KOPT-K1 (cell line): Measurements from ENCODE around the gene UNKL.
"Not testable (repeated sequence)": the region's sequence is repeated elsewhere in the genome, so short reads cannot be mapped to it uniquely, and the experiment has no call there.

ENCODE experiments used
- H3K27ac ChIP-seq: fragments of 200-600 bp; sonication (generic); 2 replicates; pipeline ENCODE4 v1.5.1; 2016; ENCODE audit warnings: antibody characterized with exemption, mild to moderate bottlenecking, low read depth, low read length; ENCODE audit not compliant: poor library complexity, severe bottlenecking
- H3K36me3 ChIP-seq: fragments of 200-600 bp; sonication (generic); 2 replicates; pipeline ENCODE4 v1.5.1; 2017; ENCODE audit warnings: antibody characterized with exemption, mild to moderate bottlenecking, low read length, moderate library complexity; ENCODE audit not compliant: insufficient read depth
- H3K9me3 ChIP-seq: fragments of 200-600 bp; sonication (generic); 2 replicates; pipeline ENCODE4 v1.5.1; 2017; ENCODE audit warnings: antibody characterized with exemption, low read length, mild to moderate bottlenecking; ENCODE audit not compliant: insufficient read depth, poor library complexity, severe bottlenecking

Gene UNKL

DNA sequence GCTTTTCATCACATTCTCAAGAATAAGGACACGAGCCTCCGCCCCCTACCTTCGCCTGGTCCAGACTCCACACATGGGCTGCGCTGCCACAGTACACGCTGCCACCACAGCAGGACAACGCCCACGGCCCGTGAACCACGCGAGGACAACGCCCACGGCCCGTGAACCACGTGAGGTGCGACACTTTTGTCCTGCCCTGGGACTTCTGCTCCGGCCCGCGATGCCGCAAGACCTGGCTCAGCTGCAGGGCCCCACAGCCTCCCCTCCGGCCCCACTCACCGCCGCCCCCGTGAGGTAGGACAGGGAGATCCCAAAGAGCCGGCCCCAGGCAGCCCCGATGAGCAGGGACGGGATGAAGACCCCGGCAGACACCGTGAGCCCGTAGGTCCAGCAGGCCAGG, 35.7 kb upstream of the UNKL start:
- H3K36me3 ChIP-seq: peaks cover 48% of the 10 kb centered on the region; the same call in 1 of the 2 replicates
- no peak overlapping the region for H3K27ac ChIP-seq

DNA sequence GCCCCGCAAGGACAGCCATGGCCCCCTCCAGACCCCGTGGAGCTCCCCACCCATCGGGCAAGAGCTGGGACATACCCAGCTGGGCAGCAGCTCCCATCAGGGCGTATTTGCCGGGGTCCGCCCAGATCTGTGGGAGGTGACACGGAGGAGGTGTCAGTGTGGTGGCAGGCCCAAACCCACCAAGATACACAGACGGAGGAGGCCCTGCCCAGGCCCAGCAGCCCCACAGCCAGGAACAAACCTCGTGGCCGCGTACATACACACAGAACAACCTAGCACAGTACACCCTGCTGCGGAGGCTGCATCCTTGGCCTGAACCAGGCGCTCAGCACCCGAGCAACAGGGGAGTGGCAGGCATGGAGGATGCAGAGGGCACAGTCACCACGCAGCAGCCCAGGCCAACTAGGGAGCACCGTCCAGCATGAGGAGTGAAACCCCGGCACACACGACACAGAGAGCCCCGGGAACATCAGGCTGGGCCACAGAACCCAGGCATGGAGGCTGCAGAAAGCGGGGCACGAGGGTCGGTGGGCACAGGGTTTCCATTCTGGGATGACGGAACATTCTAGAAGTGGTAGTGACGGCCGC, 34.8 kb upstream of the UNKL start:
- H3K9me3 ChIP-seq: no peaks in the 10 kb centered on the region
- H3K27ac ChIP-seq: no peak overlapping the region
- peaks cover 39% of the 10 kb centered on the region; the same call in 1 of the 2 replicates for H3K36me3 ChIP-seq

More for the DNA sequence above, 35.7 kb upstream of the UNKL start:
- no peaks in the 10 kb centered on the region for H3K9me3 ChIP-seq

- Histone ChIP-seq H3K36me3 (peaks cover 32% of the 10 kb centered on the region; the same call in 1 of the 2 replicates), H3K9me3 (no peaks in the 10 kb centered on the region), H3K27ac (no peak overlapping the region)
These were observed 34.1 kb upstream of the UNKL start for GRCh38 chr16:1448536-1449116.

- Histone ChIP-seq H3K36me3 (peaks cover 26% of the 10 kb centered on the region; the same call in 1 of the 2 replicates), H3K9me3 (no peaks in the 10 kb centered on the region), H3K27ac (no peak overlapping the region)
These were observed 33.5 kb upstream of the UNKL start for GRCh38 chr16:1447965-1448364.

- peaks cover 15% of the 10 kb centered on the region; the same call in 1 of the 2 replicates for H3K36me3 ChIP-seq
- no peaks in the 10 kb centered on the region for H3K9me3 ChIP-seq
- H3K27ac ChIP-seq: no peak overlapping the region
These were observed 32.0 kb upstream of the UNKL start for GRCh38 chr16:1446296-1447080.

DNA sequence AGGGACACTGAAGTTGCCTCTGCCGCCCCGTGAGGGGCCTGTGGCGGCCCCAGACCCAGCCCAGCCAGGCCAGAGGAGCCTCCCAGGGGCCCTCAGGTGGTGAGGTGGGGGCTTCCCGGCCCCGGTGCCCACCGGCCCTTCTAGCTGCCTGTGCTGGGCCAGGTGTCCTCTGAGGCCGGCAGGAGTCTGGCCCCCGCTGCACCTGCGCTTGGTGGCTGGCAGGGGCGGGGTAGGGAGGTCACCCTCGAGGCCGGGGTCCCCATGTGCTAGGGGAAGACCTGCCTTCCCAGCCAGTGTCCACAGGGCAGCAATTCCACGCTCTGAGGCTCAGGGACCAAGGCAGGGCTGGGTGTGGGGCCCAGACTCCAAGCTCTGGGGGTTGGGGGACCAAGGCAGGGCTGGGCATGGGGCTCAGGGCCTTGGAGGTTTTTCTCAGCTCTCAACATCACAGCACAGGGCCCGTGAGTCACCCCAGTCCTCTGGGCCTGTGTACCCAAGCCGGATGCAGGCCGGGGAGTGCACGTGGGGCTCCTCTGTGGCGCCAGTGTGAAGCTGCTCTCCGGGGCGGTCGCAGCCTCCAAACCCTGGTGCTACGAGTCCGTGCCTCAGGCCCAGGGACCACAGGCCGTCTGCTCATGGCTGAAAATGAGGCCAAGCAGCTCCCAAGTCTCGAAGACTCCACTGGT, 31.2 kb upstream of the UNKL start:
- no peak overlapping the region for H3K27ac ChIP-seq
- no peaks in the 10 kb centered on the region for H3K9me3 ChIP-seq
- peaks cover 12% of the 10 kb centered on the region; the same call in 1 of the 2 replicates for H3K36me3 ChIP-seq

DNA sequence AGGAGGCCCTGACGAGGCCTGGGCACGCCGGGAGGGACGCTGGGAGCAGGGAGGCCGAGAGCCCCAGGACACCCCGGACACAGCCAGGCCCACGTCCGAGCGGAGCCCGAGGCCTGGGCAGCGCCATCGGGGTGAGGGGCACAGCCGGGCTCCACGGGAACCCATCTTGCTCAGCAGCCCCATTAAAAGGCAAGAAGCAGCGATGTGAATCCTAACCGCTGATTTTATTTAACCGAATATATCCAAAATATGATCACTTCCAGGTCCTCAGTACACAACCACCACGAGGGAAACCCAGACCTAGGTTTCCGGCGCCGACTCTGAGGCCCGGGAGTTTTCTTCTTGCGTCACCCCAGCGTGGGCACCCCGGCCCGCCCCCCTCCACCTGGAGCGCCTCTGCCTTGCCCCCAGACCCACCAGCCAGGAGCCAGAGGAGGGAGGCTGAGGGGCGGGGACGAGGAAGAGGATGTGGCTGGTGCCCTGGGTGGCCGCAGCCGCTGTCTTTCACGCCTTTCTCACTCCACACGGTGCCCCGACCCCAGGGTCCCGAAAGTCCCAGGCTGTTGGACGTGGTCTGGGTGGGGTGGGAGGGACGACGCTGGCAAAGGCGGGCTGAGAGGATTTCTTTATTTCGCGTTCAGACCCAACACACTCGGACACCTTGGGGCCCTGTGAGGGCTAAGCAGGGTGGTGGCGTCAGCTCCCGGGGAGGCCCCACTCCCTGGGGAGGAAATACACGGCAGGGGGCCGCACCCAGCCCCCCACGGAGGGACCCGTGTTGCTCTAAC, 30.4 kb upstream of the UNKL start:
- H3K9me3 ChIP-seq: no peaks in the 10 kb centered on the region
- no peak overlapping the region for H3K27ac ChIP-seq
- H3K36me3 ChIP-seq: peaks cover 12% of the 10 kb centered on the region; the same call in 1 of the 2 replicates

GRCh38 chr16:1443980-1444729, 29.7 kb upstream of the UNKL start, which contains the start of gene CCDC154:
TSS of gene CCDC154 (minus strand) at chr16:1444556. CDS start at chr16:1444322, 234 bp downstream.
- Histone ChIP-seq H3K27ac (no peak within 1 kb of the TSS), H3K9me3 (no peaks in the 10 kb centered on the region), H3K36me3 (peaks cover 12% of the 10 kb centered on the region; the same call in 1 of the 2 replicates)

DNA sequence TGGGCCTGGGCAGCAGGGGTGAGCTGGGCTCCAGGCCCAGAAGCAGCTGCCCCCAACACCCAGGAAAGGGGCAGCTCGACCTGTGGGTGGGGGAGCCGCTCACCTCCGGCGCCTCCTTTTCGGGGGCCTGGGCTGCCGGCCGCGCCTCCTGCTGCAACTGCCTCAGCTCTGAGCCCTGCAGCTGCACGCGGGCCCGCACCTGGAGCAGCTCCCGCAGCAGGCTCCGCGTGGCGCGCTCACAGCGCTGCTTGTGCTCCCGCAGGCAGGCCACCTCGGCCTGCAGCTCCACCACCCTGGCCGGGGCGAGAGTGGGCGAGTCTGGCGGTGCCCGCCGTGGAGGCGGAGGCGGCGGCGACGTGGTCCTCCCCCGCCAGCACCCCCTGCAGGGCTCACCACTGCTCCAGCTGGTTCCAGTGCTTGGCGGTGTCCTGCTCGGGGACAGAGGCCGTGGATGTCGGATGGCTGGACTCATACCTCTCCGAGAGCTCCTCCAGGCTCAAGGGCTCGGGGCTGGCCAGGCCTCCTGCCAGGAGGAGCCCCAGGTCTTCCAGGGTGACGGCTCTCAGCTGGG, 29.0 kb upstream of the UNKL start:
- no peaks in the 10 kb centered on the region for H3K9me3 ChIP-seq
- H3K36me3 ChIP-seq: peaks cover 11% of the 10 kb centered on the region; the same call in 1 of the 2 replicates
- H3K27ac ChIP-seq: no peak overlapping the region

DNA sequence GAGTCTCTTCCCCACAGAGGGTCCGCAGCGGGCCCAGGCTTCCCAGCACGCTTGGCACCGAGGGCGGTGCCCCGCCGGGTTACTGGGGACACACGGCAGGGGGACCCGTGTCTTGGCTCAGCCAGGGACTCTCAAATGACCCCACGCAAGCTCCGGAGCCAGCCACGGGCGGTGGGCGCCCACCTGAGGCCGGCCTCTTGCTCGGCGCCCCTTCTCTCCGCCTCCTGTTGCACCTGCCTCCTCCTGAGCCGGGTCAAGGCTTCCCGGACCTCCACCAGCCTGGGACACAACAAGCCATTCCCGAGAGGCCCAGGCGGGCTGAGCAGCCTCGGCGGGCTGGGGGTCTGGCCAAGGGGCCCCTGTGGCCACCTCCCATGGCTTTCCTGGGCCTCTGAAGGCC, 28.2 kb upstream of the UNKL start:
- Histone ChIP-seq H3K27ac (no peak overlapping the region), H3K36me3 (peaks cover 4% of the 10 kb centered on the region; the same call in 1 of the 2 replicates), H3K9me3 (no peaks in the 10 kb centered on the region)

- Histone ChIP-seq H3K27ac (no peak overlapping the region), H3K36me3 (no peaks in the 10 kb centered on the region; the same call in 1 of the 2 replicates), H3K9me3 (no peaks in the 10 kb centered on the region)
These were observed 26.9 kb upstream of the UNKL start for GRCh38 chr16:1441391-1441829.

DNA sequence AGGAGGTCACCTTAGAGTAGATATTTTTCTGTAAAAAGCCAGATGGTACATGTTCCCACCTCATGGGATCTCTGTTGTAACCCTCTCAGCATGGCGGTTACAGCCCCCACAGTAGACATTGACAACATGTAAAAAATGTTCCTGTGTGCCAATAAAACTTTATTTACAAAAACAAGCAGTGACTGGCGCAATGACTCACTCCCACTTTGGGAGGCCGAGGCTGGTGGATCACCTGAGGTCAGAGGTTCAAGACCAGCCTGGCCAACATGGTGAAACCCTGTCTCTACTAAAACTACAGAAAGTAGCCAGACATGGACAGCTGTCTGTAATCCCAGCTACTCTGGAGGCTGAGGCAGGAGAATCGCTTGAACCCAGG, 25.2 kb upstream of the UNKL start:
- not testable (repeated sequence) for H3K36me3 ChIP-seq, H3K27ac ChIP-seq, H3K9me3 ChIP-seq

DNA sequence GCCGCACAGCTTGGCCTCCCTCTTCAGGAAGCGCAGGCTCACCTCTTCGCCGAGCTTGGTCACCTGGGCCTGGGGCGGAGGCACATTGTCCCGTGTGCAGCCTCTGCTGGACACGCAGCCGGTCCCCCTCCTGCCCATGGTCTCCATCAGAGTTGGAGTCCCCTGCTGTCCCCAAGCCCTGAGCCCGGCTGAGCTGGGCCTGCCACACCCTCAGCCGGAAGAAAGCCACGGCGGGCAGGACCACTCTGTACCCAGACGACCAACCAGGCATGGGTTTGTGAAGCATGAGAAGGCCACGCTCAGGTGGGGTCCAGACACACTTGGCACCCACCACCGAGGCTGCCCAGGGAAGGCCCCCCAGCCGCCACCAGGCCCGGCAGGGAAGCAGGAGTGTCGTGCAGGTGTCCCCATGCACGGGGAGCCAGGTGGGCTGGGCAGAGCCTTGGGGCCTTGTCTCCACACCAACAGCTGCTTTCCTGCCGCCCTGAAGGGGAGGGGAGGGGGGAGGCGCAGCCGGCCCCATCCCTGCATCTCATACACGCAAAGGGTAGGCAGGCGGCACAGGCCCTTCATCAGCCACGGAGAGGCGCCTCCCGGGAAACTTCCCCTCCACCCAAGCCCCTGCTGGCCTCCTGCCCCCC, 24.7 kb upstream of the UNKL start:
- H3K27ac ChIP-seq: no peak overlapping the region
- no peaks in the 10 kb centered on the region for H3K9me3 ChIP-seq
- H3K36me3 ChIP-seq: no peaks in the 10 kb centered on the region
